HG03103 (cell line): Measurements from ENCODE around the gene BEGAIN.

Experiments
- ATAC-seq: cut with Tn5 transposase; IDR thresholded peaks from one replicate; pipeline ENCODE4 v1.9.1; 2021; ENCODE audit warnings: low read depth; ENCODE audit not compliant: unreplicated experiment

The BEGAIN gene

DNA sequence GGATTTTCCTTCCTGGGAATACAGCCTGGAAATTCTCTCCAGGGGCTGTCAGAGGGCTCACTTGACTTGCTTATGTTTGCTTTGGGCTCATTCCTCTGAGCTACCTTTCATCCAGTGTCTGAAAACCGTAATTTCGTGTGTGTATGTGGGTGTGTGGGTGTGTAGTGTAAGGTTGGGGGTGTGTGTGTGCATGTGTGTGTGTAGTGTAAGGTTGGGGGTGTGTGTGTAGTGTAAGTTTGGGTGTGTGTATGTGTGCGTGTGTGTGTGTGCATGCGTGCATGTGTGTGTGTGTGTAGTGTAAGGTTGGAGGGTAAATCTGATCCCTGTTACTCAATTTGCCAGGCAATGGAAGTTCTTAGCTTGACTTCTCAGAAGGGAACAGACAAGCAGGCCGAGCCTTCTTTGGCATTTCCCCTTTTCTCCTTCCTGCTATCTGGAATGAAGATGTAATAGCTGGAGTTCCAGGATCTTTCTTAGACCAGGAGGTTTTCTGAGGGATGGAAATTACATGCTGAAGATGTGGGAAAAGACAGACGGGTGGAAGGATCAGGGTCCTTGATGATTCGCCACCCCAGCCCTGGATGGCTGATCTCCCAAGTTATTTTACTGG, 15.5 kb upstream of the BEGAIN start:
- ATAC-seq = no peak

DNA sequence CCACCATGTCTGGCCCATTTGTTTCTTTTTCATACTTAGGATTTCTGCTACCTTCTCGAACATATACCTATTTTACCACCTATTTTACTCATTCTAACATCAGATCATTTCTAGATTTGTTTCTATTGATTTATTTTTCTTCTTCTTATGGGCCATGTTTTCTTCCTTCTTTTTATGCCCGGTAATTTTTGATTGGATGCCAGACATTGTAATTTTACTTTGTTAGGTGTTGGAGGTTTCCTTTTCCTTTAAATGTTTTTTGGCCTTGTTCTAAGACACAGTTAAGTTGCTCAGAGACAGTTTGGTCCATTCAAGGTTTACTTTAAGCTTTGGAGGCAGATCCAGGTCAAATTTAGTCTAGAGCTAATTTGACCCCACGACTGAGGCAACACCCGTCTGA, 14.7 kb upstream of the BEGAIN start:
- ATAC-seq = no peak

DNA sequence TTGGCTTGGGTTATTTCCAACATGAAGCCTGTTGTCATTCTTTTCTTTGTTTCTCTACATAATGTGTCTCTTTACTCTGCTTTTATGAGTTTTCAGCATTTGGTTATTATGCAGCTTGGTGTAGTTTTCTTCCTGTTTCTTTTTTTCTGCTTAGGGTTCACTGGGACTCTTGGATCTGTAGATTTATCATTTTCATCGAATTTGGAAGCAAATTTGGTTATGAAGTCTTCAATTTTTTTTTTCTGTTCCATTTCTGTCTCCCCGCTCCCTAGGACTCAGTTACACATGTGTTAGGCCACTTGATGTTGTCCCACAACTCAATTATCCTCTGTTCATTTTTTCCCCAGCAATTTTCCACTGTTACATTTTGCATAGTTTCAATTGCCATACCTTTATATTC, 13.8 kb upstream of the BEGAIN start:
- ATAC-seq = no peak

DNA sequence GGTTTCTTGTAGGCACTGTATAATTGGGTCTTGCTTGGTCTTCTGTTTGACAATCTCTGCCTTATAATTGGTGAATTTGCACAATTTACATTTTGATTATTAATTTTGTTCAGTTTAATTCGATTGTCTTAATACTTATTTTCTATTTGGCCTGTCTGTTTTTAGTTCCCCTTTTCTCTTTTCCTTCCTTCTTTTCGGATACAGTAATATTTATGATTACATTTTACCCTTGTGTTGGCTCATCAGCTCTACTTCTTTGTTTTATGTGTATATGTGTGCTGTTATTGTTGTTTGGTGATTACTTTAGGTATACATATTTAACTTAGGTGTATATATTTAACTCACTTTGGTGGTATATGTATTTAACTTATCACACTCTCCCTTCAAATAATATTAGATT, 12.8 kb upstream of the BEGAIN start:
- no peak for ATAC-seq

DNA sequence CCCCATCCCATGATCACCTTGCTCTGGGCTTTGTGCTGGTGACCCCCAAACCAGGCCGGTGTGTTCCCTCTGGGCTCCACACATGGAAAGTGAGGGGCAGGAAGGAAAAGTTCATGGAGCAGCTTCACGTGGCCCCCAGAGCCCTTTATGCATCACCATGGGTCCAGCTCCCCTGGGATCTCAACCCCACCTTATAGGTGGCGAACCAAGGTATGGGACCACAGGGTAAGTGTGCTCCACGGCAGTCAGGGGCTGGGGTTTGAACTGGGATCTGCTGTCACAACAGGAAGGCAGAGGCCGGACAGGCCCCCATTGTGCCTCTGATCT, 7.4 kb upstream of the BEGAIN start:
- no peak for ATAC-seq

DNA sequence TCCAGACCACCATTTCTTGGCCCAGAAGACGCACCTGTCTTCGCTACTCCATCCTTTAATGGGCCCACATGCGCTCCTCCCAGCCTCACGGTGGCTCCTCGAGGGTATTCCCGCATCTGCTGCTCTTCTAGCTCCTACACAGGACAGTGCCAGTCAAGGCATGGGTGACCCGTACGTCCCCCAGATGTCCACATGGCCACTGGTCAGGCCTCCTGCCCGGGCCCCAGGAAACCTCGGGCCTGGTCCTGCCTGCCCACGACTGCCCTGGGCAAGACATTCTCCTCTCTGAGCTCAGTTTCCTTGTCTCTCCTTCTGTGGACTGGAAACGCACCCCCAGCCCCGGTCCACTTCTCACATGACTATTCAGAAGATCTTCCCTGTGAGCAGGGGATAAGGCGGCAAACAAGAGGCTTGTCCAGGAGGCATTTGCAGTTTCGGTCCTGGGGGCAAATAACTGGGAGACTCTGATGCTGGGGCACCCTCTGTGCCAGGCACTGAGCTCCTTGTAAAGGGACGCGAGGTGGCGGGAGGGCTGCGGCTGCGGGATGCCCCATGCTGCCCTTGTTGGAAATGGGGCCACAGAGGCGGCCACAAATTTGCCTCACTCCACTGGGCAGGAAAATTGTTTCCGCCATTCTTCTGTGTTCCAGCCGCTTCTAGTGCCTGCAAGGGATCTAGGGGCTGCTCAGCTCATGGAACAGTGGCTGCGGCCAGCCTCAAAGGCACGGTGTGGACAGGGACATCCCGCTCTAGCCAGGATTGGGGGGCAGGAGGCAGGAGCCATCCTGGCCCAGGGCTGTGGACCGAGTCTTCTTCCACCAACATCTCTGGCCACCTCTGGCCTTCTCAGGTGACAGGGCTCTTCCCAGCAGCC, 6.8 kb upstream of the BEGAIN start:
- no peak for ATAC-seq

DNA sequence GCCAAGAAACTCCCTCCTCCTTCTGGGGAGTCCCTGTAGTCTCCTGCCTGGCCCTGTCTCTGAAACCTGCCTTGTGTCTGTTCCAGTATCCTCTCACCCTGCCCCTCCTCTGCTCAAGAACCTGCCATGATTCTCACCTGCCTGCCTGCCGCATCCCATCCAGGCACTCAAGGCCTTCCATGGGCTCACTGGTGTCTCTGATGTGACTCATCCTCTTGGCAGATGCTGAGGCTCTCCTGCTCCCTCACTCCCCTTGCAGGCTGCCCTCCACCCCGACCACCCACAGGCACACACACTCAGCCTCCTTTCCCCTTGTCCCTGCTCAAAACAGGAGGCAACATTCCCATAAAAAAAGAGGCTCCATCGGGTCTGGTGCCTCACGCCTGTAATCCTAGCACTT, 5.8 kb upstream of the BEGAIN start:
- no peak for ATAC-seq

DNA sequence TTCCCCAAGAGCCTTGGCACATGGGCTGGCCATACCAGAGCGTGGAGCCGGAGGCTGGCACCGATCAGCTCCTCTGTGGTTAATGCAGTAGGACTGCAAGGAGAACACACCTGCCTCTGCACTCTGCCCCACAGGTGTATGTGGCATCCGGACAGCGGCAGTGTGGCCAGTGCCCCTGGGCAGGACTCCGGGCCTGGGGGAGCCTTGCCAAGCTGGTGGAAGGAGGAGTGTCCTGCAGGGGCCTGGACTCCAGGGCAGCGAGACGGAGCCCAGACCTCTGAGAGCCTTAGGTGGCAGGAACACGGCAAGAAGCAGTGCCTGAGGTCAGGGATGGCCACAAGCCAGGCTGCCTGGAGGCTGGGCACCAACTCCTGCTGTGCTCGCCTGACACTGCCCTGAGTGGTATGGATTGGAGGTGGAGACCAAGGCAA, 5.3 kb upstream of the BEGAIN start:
- no peak for ATAC-seq

DNA sequence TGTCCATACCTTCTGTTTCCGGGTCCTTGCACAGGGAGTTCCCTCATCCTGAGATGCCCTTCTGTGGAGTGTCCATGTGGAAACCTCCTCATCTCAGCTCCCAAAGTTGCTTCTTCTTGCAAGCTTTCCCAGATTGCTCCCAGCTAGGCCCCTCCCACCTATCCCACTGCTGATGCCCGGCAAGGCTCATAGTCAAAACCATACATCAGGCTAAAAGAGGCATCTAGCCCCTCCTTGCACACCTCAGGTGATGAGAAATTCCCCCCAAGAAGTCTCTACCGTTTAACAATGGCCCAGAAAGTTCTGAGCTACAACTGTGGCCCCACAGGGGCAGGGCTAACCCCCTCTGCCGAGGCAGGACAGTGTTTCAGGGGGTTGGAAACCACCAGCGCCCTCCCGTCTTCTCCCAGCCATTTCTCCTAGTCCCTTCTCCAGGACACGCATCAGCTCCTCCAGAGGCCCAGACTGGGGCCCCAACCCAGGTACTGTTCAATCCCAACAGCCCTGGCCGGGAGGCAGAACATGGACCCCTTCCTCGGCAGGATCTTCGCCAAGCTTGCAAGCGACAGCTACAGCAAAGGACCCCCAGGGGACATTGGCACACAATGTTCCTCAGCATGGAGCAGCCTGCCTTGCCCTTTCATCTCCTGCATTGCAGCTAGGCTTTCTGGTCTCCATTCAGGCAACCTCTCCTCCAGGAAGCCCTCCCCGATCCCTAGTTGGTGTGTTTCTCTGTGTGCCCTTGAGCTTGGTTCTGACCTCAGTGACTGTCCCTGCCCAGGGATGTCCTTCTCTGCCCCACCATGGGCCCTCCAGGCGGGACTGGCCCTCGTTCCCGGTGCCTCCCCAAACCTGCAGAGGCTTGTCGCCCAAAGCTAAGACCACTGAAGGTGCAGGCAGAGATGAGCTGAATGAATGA, 4.5 kb upstream of the BEGAIN start:
- no peak for ATAC-seq

DNA sequence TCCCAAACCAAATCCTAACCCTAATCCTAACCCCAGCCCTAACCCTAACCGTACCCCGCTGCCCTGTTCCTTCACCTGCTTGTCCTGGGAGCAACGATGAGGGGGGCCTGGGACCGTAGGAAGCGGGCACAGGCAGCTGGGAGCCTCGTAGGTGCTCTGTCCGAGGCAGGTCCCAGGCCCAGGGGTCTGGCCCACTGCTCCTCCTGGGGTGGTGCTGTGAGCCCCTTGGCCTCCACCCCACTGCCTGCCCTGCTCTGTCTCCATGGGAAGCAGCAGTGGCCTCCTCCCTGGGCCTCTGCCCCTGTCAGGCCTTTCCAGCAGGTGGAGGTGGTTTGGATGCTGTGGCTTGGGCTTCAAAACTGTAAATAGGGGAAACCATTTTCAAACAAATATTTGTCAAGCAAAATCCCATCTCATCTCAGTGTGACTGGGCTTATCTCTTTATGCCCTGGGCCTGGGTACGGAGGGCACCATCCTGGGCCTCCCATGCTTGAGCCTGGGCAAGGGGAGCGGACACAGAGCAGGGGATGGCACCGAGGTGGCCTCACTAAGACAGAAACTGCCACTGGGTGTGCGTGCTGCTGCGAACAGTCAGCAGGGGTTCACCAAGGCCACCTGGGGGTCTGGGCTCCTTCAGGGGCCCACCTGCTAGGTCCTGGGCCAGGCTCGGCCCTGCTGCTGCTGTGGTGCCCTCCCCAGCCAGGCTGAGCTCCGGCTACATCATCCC, 3.7 kb upstream of the BEGAIN start:
- ATAC-seq = no peak

DNA sequence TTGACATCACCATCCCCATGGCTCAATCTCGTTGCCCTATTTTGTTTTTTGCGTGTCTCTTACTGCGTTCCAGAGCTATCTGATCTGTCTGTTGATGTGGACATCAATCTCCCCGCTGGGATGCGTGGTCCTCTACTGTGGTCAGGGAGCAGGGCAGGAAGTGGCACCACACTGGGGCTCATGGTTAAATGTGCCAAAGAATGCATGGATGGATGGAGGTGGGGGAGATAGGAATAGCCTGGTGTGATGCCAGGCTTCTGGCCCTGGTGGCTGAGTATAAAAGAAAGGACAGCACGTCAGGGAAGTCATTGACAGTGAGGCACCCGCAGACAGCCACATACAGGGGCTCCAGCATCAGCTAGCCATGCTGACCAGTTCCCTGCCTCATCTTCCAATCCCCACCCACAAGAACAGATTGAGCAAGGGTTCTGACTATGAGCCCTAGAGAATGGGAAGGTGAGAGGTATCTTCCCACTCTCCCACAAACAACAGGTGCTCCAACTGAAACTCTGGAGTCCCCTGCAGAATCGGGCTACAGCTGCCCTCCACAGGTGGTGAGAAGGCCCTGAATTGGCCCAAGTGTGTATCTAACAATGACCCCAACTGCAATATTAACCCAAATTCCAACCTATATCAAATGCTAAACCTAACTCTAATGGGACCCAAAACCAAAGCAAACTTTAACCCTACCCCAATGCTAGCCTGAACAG, 2.7 kb upstream of the BEGAIN start:
- ATAC-seq = no peak

DNA sequence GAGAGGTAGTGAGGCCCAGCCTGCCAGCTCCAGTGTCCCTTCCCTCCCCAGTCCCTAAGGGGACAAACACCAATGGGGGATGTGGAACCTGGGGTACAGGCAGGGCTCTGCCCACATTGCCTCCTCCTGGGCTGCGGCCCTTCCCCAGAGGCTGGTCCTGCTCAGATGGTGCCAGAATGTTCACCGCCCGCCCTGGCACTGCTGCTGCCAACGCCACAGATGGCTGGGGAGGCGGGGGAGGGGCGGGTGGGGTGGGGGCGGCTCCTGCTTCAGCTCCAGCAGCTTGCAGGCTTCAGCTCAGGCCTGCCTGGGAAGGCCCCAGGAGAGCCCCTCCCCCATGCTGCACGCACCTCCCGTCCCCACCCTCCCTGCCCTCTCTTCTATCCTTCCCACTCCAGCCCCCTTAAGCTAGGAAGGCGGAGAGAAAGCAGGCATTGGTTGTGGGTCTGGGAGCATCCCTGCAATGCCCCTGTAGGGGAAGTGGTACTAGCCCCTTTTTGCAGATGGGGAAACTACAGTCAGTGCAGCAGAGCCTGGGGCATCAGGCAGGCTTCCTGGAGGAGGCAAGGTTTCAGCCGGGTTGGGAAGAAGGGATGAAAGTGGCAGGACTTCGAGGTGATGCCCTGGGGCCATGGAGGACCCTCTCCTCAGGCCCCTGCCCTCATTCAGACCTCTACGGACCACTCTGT, 2.0 kb upstream of the BEGAIN start:
- no peak for ATAC-seq

DNA sequence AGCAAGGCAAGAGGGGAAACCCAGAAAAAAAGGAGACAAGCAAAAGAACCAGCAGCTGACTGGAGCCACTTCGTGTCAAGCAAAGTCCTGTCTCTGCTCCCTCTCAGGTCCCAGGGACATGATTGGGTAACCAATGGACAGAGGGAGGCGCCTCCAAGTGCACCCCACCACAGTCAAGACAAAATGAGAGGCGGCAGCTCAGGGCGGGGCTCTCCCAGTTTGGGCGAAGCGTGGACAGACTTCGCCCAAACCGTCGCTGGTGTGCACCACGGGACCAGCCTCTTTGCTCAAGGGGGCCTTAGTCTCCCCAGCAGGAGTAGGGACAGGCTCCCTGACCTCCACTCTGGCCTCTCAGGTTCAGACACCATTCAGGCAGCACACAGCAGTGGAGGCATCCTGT, 1.5 kb upstream of the BEGAIN start:
- ATAC-seq = no peak

DNA sequence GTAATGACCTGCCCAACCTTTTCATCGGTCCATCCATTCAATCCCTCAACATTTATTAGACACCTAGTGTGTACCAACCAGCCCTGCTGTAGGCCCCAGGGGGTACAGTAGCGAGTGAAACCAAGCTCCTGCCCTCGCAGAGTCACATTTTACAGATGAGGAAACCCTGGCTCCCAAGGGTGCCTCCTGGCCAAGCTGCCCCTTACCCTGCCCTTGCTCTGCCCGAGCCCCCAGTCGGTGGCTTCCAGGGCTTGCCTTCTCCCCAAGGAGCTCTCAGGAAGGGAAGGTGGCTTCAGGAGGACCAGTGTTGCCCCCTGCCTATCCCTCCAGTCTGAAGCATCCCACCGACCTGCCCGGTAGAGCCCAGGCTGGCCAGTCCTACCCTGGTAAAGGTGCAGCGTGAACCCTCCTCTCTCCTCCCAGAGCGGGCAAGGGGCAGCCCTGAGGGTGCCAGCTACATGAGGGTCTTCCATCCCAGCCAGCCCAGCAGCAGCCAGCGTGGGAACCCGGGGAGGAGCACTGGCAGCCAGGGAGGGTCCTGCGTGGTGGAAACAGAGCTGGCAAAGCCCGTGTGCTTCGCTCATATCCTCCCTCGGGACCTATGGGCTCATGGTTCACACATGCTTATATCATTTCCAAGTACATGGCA, 670 bp upstream of the BEGAIN start:
- ATAC-seq = no peak

DNA sequence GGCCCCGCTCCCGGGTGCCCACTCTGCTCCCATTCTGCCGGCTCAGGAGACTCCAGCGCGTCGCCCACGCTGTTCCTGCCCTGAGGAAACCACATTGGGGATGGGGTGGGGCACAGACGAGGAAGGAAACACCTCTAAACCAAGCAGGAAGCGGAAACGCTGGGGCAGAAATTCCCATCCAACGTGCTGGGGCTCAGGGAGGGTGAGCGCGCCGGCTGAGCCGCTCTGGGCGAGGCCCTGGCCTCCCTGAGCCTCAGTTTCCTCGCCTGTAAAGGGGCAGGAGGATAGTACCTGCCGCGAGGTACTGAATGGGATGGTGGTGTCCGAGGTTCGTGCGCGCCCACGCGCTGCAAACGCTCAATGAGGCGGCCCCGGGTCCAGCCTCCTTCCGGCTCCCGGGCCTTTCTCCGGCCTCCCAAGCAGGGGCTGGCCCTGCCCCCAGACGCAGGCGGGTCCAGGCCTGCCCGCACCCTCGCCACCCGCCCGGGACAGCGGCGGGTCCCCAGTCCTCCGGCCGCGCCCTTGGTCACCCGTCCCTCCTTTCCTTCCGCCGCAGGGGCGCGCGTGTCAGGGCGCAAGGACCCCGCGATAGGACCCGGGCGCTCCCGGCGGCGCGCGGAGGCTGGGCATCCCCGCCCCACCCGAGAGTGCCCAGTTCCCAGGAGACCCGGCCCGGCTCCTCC, 673 bp downstream of the BEGAIN start:
- ATAC-seq = no peak

DNA sequence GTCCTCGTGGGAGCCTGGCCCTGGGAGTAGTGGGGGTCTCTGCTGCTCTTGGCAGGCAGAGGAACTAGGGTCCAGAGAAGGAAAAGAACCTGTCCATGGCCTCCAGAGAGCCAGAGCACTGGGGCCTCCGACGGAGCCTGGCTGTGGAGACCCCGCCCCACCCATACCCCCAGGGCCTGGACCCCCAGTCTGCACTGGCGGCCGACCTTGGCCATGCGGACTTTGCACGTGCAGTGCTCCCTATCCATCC, 1.1 kb downstream of the BEGAIN start:
- no peak for ATAC-seq

DNA sequence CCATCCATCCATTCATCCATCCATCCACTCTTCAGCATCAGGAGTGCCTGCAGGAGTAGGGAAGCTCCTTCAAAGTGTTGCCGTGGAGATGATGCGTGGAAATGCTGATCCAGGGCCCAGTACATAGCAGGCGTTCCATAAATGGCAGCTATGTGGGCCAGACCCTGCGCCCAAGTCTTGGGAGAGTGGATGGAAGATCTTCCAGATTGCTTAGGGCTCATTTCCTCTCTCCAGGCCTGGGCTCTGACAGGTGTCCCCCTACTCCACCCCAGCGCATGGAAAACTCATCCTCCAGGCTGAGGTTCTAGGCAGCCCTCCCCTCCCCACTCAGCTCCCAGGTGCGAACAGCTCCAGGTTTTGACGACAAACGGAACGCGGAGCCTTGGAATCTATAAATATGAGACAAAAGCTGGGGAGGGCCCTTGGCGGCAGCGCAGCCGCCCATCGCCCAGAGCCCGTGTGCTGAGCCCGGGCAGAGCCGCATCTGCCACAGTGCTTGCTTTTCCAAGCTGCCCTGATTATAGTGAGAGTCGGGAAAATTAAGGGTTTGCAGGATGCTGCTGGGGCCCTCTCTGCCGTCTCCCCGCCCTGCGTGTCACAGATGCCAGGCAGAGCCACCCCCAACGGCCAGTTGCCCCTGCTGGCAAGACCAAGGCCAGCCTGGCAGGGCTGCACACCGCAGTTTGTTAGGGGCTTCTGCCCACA, 1.6 kb downstream of the BEGAIN start:
- ATAC-seq = no peak
